ENCODE results near the gene VTI1B.

GRCh38 chr14:67636361-67636919 is 38.0 kb downstream of the VTI1B start:
- TF ChIP-seq, protein P1, sequence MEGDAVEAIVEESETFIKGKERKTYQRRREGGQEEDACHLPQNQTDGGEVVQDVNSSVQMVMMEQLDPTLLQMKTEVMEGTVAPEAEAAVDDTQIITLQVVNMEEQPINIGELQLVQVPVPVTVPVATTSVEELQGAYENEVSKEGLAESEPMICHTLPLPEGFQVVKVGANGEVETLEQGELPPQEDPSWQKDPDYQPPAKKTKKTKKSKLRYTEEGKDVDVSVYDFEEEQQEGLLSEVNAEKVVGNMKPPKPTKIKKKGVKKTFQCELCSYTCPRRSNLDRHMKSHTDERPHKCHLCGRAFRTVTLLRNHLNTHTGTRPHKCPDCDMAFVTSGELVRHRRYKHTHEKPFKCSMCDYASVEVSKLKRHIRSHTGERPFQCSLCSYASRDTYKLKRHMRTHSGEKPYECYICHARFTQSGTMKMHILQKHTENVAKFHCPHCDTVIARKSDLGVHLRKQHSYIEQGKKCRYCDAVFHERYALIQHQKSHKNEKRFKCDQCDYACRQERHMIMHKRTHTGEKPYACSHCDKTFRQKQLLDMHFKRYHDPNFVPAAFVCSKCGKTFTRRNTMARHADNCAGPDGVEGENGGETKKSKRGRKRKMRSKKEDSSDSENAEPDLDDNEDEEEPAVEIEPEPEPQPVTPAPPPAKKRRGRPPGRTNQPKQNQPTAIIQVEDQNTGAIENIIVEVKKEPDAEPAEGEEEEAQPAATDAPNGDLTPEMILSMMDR (IDR thresholded peaks at IDR 0.05) = no peak
- no peak for TF ChIP-seq EZH2 (IDR thresholded peaks at IDR 0.05; ENCODE audit: borderline replicate concordance, insufficient read depth, low read depth, low read length, poor library complexity, severe bottlenecking)

Measured in B cell (primary cell).